Measurements from ENCODE around the gene TSPAN12. TPM values are rescaled to one million over a fixed set of nuclear protein-coding genes. Genes with fewer than 3 reads are reported as not detected.

Gene TSPAN12, protein sequence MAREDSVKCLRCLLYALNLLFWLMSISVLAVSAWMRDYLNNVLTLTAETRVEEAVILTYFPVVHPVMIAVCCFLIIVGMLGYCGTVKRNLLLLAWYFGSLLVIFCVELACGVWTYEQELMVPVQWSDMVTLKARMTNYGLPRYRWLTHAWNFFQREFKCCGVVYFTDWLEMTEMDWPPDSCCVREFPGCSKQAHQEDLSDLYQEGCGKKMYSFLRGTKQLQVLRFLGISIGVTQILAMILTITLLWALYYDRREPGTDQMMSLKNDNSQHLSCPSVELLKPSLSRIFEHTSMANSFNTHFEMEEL
- 2.5 and 2.9 TPM in 2 replicates for total RNA-seq

DNA sequence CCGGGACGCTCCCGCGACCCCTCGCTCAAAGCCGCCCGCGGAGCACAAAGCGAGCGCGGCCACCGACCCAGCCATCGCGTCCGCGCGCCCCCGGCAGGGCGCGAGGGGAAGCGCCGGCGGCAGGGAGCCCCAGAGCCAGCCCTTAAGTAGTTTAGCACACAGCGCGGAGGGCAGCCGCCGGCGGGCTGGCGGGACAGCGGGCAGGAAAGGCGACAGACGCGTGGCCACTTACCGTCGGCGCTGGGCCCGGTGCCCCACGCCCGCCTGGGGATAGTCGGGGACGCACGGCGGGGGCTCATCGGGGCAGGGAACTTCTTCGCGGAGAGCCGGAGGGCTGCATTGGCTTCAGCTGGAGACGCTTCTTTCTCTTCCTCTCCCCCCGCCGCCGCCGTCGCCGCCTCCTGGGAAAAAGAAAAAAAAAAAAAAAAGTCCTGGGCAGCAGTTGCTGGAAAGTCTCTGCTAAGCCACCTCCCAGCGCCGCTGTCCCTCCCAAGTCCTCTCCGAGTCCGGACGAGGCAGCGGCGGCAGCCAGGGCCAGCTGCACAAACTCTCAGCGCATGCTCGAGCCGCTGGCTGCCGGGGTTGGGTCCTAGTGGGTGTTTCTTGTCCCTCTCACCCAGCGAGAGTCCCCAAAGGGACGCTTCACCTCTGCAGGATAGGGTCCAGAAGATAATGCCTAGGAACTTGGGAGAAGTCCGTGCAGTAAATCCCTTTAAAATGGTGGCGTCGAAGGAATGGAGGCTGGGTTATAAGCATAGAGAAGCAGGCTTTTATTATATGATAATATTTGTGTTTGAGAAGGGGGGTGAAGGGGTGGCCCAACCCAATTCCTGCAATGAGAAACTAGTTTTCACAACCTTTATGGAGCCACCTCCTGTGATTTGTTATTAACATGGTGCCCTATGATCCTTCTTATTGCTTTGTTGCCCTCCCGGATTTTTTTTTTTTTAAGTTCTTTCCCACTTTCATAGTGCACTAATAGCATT, at the start of gene TSPAN12:
TSPAN12 (minus strand) TSS at position 557 of the 986 bp plus-strand sequence. CDS start 1,381 bp downstream, outside the sequence.

Other genes starting within 250 kb of the TSPAN12 start
- 3.3 and 6.3 TPM in 2 replicates for gene ING3, start 92.6 kb upstream of the TSPAN12 start, total RNA-seq
- 0.23 and 0.28 TPM in 2 replicates for gene CPED1, start 130.6 kb upstream of the TSPAN12 start, total RNA-seq

Data from airway epithelial cell (primary cell).